HK-2 (cell line): Measurements from ENCODE around the gene PITPNM1.
"Not testable (repeated sequence)": the region's sequence is repeated elsewhere in the genome, so short reads cannot be mapped to it uniquely, and the experiment has no call there.

Source experiments
- DNase-seq: peaks from one replicate; pipeline ENCODE4 v3.0.0-alpha.2; 2018; ENCODE audit not compliant: unreplicated experiment

PITPNM1 gene

GRCh38 chr11:67466367-67466766 lies 38.8 kb downstream of the PITPNM1 start:
- no peak for DNase-seq

- not testable (repeated sequence) for DNase-seq
Observed at GRCh38 chr11:67465530-67465929, 39.6 kb downstream of the PITPNM1 start.

GRCh38 chr11:67465189-67465510 lies 40.0 kb downstream of the PITPNM1 start:
- no peak for DNase-seq

GRCh38 chr11:67464411-67465188 lies 40.6 kb downstream of the PITPNM1 start:
- DNase-seq: peak; percentile 90

- DNase-seq: peak; percentile 86
Observed at GRCh38 chr11:67463680-67464410, 41.3 kb downstream of the PITPNM1 start.

GRCh38 chr11:67463186-67463585 lies 42.0 kb downstream of the PITPNM1 start:
- no peak for DNase-seq

- no peak for DNase-seq
Observed at GRCh38 chr11:67458266-67458665, 46.9 kb downstream of the PITPNM1 start.

- DNase-seq: no peak
Observed at GRCh38 chr11:67457453-67457852, 47.7 kb downstream of the PITPNM1 start.

- DNase-seq: no peak
Observed at GRCh38 chr11:67456068-67456705, 49.0 kb downstream of the PITPNM1 start.

- no peak for DNase-seq
Observed at GRCh38 chr11:67455054-67455453, 50.1 kb downstream of the PITPNM1 start, which contains the start of gene CABP4. Gene CABP4, plus strand, starts transcription at chr11:67455354. Its CDS starts 70 bp downstream, at chr11:67455424.

- no peak for DNase-seq
Observed at GRCh38 chr11:67453816-67454732, 51.1 kb downstream of the PITPNM1 start.

GRCh38 chr11:67452141-67452952 lies 52.8 kb downstream of the PITPNM1 start, which contains the start of gene GPR152:
Gene GPR152, minus strand, starts transcription at chr11:67452729. Its CDS starts 5 bp downstream, at chr11:67452724.
- DNase-seq: no peak

GRCh38 chr11:67451658-67451976 lies 53.5 kb downstream of the PITPNM1 start:
- DNase-seq: no peak

GRCh38 chr11:67450796-67451657 lies 54.1 kb downstream of the PITPNM1 start:
- DNase-seq: no peak

GRCh38 chr11:67449116-67449844 lies 55.9 kb downstream of the PITPNM1 start:
- no peak for DNase-seq

- DNase-seq: no peak
Observed at GRCh38 chr11:67448220-67448609, 56.9 kb downstream of the PITPNM1 start.

GRCh38 chr11:67445515-67445914 lies 59.6 kb downstream of the PITPNM1 start:
- no peak for DNase-seq

- no peak for DNase-seq
Observed at GRCh38 chr11:67442504-67443404, 62.4 kb downstream of the PITPNM1 start.
